Loucy (cell line): ENCODE measurements around the gene TOPBP1.

ENCODE experiments used
- H2AFZ ChIP-seq: fragments of 200-600 bp; sonication (generic); 2 replicates; pipeline ENCODE4 v1.6.0; 2016; ENCODE audit warnings: antibody characterized with exemption, mild to moderate bottlenecking, low read length, moderate library complexity
- H3F3A ChIP-seq: fragments of 200-600 bp; 2 replicates; pipeline ENCODE4 v1.6.0; 2016; ENCODE audit warnings: antibody characterized with exemption, low read depth, mild to moderate bottlenecking
- H3K27me3 ChIP-seq: fragments of 200-600 bp; sonication (generic); 2 replicates; pipeline ENCODE4 v1.6.1; 2014; ENCODE audit warnings: low read length, mild to moderate bottlenecking; ENCODE audit not compliant: insufficient read depth, poor library complexity, severe bottlenecking
- H3K36me3 ChIP-seq: fragments of 200-600 bp; sonication (generic); 2 replicates; pipeline ENCODE4 v1.6.1; 2016; ENCODE audit warnings: low read length; ENCODE audit not compliant: insufficient read depth
- H3K4me1 ChIP-seq: fragments of 200-600 bp; sonication (generic); 2 replicates; pipeline ENCODE4 v1.5.1; 2014; ENCODE audit warnings: low read length, mild to moderate bottlenecking; ENCODE audit not compliant: insufficient read depth, poor library complexity, severe bottlenecking
- H3K4me2 ChIP-seq: fragments of 200-600 bp; sonication (generic); 2 replicates; pipeline ENCODE4 v1.6.0; 2014; ENCODE audit warnings: antibody characterized with exemption, low read length, low read depth, mild to moderate bottlenecking; ENCODE audit not compliant: poor library complexity, severe bottlenecking
- H3K4me3 ChIP-seq: fragments of 200-600 bp; sonication (generic); 2 replicates; pipeline ENCODE4 v1.5.1; 2014; ENCODE audit warnings: low read length, mild to moderate bottlenecking, mixed read lengths; ENCODE audit not compliant: poor library complexity, severe bottlenecking
- H3K79me2 ChIP-seq: fragments of 200-600 bp; sonication (generic); 2 replicates; pipeline ENCODE4 v1.6.1; 2014; ENCODE audit warnings: low read length; ENCODE audit not compliant: insufficient read depth
- H3K9ac ChIP-seq: fragments of 200-600 bp; sonication (generic); 2 replicates; pipeline ENCODE4 v1.6.0; 2014; ENCODE audit warnings: mild to moderate bottlenecking, low read depth, low read length, moderate library complexity; ENCODE audit not compliant: poor library complexity, severe bottlenecking
- H3K9me2 ChIP-seq: fragments of 200-600 bp; sonication (generic); replicated peaks from 2 replicates; pipeline ENCODE4 v1.6.1; 2016; ENCODE audit warnings: low read depth, low read length, mixed read lengths
- H3K9me3 ChIP-seq: fragments of 200-600 bp; sonication (generic); 2 replicates; pipeline ENCODE4 v1.6.1; 2014; ENCODE audit warnings: mild to moderate bottlenecking, antibody characterized with exemption, low read length, low read depth; ENCODE audit not compliant: insufficient read depth
- H4K20me1 ChIP-seq: fragments of 200-600 bp; sonication (generic); 2 replicates; pipeline ENCODE4 v1.6.0; 2014; ENCODE audit warnings: antibody characterized with exemption, low read length, mild to moderate bottlenecking; ENCODE audit not compliant: insufficient read depth, poor library complexity, severe bottlenecking
- CTCF ChIP-seq: fragments of 200-600 bp; sonication (generic); conservative IDR thresholded peaks from 2 replicates; pipeline ENCODE4 v1.5.1; 2014; ENCODE audit warnings: mild to moderate bottlenecking, antibody characterized with exemption, low read length
- EZH2phosphoT487 ChIP-seq: fragments of 200-600 bp; IDR thresholded peaks from 2 replicates; pipeline ENCODE4 v1.6.1; 2018; ENCODE audit warnings: antibody characterized with exemption, mild to moderate bottlenecking, moderate library complexity, borderline replicate concordance

Gene TOPBP1

GRCh38 chr3:133649486-133650068, 12.2 kb downstream of the TOPBP1 start:
- Histone ChIP-seq H3K4me2 (no peak overlapping the region), H3K79me2 (peaks cover 23% of the 10 kb centered on the region; the same call in 1 of the 2 replicates), H3K4me1 (peaks cover 21% of the 10 kb centered on the region), H3K27me3 (no peaks in the 10 kb centered on the region), H3F3A (0 out of 2 replicates have a peak, but pooled peaks cover 3% of the 10 kb centered on the region), H3K9me3 (no peaks in the 10 kb centered on the region), H3K4me3 (no peak overlapping the region), H3K36me3 (peaks cover 74% of the 10 kb centered on the region), H2AFZ (no peak overlapping the region), H3K9me2 (no peaks in the 10 kb centered on the region), H3K9ac (no peak overlapping the region), H4K20me1 (peaks cover 27% of the 10 kb centered on the region)
- TF ChIP-seq EZH2phosphoT487 (no peak), CTCF (no peak)

GRCh38 chr3:133644768-133645167, 17.0 kb downstream of the TOPBP1 start:
- Histone ChIP-seq H4K20me1 (peaks cover 3% of the 10 kb centered on the region), H3K79me2 (peaks cover 4% of the 10 kb centered on the region; the same call in 1 of the 2 replicates), H3K4me2 (no peak overlapping the region), H3K4me1 (peaks cover 13% of the 10 kb centered on the region), H3K4me3 (no peak overlapping the region), H3K9ac (no peak overlapping the region), H3K9me3 (no peaks in the 10 kb centered on the region), H3K27me3 (no peaks in the 10 kb centered on the region), H3F3A (0 out of 2 replicates have a peak, but pooled peaks cover 3% of the 10 kb centered on the region), H3K36me3 (peaks cover 76% of the 10 kb centered on the region), H3K9me2 (no peaks in the 10 kb centered on the region), H2AFZ (no peak overlapping the region)
- TF ChIP-seq EZH2phosphoT487: no peak
- no peak for TF ChIP-seq CTCF

DNA sequence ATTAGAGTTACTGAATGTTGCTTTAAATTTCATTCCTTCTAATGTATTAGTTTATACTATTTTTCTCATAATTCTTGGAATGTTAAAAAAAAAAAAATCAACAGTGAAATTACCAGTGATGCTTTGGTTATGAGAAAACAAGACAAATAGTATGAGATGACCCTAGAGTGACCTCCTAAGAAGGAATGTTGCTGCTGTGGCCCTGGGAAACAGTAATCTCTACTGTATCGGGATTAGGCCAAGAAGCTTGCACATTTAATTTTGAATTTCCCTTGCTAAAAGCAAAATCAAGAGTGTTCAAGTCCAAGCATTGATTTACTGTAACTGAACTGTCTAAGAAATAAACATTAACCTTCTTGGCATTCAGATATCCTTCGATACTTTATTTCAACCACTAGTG, 18.1 kb downstream of the TOPBP1 start:
- TF ChIP-seq CTCF (no peak), EZH2phosphoT487 (no peak)
- no peaks in the 10 kb centered on the region for H3K9me2 ChIP-seq
- H3K4me2 ChIP-seq: no peak overlapping the region
- peaks cover 3% of the 10 kb centered on the region for H4K20me1 ChIP-seq
- H3K9ac ChIP-seq: no peak overlapping the region
- H3K9me3 ChIP-seq: no peaks in the 10 kb centered on the region
- H3K4me3 ChIP-seq: no peak overlapping the region
- no peaks in the 10 kb centered on the region for H3K27me3 ChIP-seq
- peaks cover 77% of the 10 kb centered on the region; the same call in 1 of the 2 replicates for H3K36me3 ChIP-seq
- no peaks in the 10 kb centered on the region for H3F3A ChIP-seq
- no peak overlapping the region for H2AFZ ChIP-seq
- H3K79me2 ChIP-seq: peaks cover 4% of the 10 kb centered on the region; the same call in 1 of the 2 replicates
- peaks cover 13% of the 10 kb centered on the region for H3K4me1 ChIP-seq
